Measurements from ENCODE around the gene MYO9B.
"Not testable (repeated sequence)": the region's sequence is repeated elsewhere in the genome, so short reads cannot be mapped to it uniquely, and the experiment has no call there.

Gene MYO9B

DNA sequence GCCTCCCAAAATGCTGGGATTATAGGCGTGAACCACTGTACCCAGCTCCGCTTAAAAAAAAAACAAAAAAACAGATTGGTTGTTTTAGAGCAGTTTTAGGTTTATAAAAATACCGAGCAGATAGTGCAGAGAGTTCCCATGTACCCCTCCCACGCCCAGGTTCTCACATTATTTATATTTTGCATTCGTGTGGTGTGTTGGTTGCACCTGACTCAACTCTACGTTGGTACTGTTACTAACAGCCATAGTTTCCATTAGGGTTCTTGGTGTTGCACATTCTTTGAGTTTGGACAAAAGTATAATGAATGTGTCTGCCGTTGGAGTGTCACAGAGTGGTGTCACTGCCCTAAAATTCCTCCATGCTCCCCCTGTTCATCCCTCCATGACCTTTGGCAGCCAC lies 29.1 kb downstream of the MYO9B start:
- Histone ChIP-seq H3K27ac (ENCODE audit: low read depth in 2 of 2, low read length in 2 of 2) (no peak overlapping the region), H3K36me3 (ENCODE audit: control insufficient read depth in 2 of 2, insufficient read depth in 2 of 2, low read length in 2 of 2) (peaks cover 25 to 26% of the 10 kb centered on the region in 2 donors), H3K4me3 (ENCODE audit: low read length in 2 of 2) (no peak overlapping the region)

DNA sequence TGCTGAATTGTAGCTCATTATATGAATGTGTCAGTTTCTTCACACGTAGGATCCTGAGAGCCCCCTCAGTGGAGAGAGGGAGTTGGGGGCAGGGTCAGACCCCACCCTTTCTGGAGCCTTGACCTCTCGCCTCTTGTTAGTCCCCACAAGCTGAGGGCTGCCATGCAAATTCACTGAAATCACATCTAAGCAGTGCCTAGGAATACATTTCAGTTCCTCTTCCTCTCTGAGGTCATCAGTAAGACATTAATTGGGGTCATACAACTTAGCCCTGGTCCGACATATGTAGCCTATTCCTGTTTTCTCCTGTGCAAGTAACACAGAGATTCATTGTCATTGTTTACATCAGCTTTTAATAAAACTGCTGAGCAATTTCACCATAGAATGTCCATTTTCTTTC lies 30.0 kb downstream of the MYO9B start:
- H3K4me3 ChIP-seq (ENCODE audit: low read length in 2 of 2), result no peak overlapping the region
- H3K4me1 ChIP-seq (ENCODE audit: control insufficient read depth in 2 of 2, insufficient read depth in 2 of 2, low read length in 2 of 2), result peaks cover 9 to 16% of the 10 kb centered on the region in 2 donors
- no peaks in the 10 kb centered on the region for H3K9me3 ChIP-seq (ENCODE audit: control insufficient read depth in 2 of 2, low read length in 2 of 2)
- peaks cover 25 to 26% of the 10 kb centered on the region in 2 donors for H3K36me3 ChIP-seq (ENCODE audit: control insufficient read depth in 2 of 2, insufficient read depth in 2 of 2, low read length in 2 of 2)
- no peaks in the 10 kb centered on the region for H3K27me3 ChIP-seq (ENCODE audit: control insufficient read depth in 2 of 2, insufficient read depth in 2 of 2, low read length in 2 of 2)
- H3K27ac ChIP-seq (ENCODE audit: low read depth in 2 of 2, low read length in 2 of 2), result no peak overlapping the region
- H3K9ac ChIP-seq (ENCODE audit: low read depth in 1 of 2, low read length in 2 of 2), result no peak overlapping the region

More for the DNA sequence above, 29.1 kb downstream of the MYO9B start:
- no peaks in the 10 kb centered on the region for H3K9me3 ChIP-seq (ENCODE audit: control insufficient read depth in 2 of 2, low read length in 2 of 2)
- no peaks in the 10 kb centered on the region for H3K27me3 ChIP-seq (ENCODE audit: control insufficient read depth in 2 of 2, insufficient read depth in 2 of 2, low read length in 2 of 2)
- peaks cover 9 to 12% of the 10 kb centered on the region in 2 donors for H3K4me1 ChIP-seq (ENCODE audit: control insufficient read depth in 2 of 2, insufficient read depth in 2 of 2, low read length in 2 of 2)
- no peak overlapping the region for H3K9ac ChIP-seq (ENCODE audit: low read depth in 1 of 2, low read length in 2 of 2)

DNA sequence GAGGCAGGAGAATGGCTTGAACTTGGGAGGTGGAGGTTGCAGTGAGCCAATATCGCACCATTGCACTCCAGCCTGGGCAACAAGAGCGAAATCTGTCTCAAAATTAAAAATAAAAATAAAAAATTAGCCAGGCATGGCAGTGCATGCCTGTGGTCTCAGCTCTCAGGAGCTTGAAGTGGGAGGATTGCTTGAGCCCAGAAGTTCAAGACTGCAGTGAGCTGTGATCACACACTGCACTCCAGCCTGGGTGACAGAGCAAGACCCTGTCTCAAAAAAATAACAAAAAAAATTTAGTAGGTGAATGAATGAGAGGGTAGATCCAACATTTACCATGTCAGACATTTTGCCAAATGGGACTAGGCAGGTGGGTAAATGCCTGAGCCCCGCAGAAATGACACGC lies 31.4 kb downstream of the MYO9B start:
- not testable (repeated sequence) for H3K27me3 ChIP-seq (ENCODE audit: control insufficient read depth in 2 of 2, insufficient read depth in 2 of 2, low read length in 2 of 2); H3K9ac ChIP-seq (ENCODE audit: low read depth in 1 of 2, low read length in 2 of 2); H3K9me3 ChIP-seq (ENCODE audit: control insufficient read depth in 2 of 2, low read length in 2 of 2); H3K4me3 ChIP-seq (ENCODE audit: low read length in 2 of 2)
- H3K27ac ChIP-seq (ENCODE audit: low read depth in 2 of 2, low read length in 2 of 2), result peak overlapping the region in 1 of 2 donors; percentile 71
- peaks cover 9 to 21% of the 10 kb centered on the region in 2 donors for H3K4me1 ChIP-seq (ENCODE audit: control insufficient read depth in 2 of 2, insufficient read depth in 2 of 2, low read length in 2 of 2)
- peaks cover 21 to 24% of the 10 kb centered on the region in 2 donors for H3K36me3 ChIP-seq (ENCODE audit: control insufficient read depth in 2 of 2, insufficient read depth in 2 of 2, low read length in 2 of 2)

DNA sequence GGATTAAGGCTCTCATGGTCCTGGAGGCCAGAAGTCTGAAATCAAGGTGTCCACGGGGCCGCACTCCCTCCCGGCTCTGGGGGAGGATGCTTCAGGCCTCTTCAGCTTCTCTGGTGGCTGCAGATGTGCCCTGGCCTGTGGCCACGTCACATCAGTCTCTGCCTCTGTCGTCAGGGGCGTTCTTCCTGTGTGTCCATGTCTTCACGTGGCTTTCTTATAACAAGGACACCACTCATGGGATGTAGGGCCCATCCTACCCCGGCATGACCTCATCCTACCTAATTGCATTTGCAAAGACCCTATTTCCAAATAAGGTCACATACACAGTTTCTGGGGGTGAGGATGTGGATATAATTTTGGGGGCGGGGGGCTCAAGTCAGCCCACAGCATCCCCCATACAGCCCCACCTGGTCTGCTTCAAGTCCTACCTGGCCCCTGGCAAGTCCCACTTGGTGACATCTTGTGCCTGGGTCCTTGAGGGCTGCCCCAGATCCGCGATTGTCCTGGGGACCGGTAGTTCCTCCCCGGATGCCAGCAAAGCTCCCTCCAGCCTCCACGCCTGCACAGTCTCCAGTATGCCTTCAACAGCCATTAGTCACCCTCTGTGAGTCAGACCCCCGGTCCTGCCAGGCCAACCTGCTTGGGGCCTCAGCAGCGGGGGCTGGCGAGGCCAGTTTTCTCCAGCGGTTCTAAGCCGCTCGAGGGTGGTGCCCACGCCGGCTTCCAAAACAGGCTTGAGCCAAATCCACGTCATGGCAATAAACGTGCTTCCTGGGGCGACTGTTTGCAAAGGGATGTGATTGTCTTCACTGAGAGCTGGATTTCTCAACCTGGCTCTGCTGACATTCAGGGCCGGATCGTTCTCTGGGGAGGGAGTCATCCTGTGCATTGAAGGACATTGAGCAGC lies 32.2 kb downstream of the MYO9B start:
- H3K4me3 ChIP-seq (ENCODE audit: low read length in 2 of 2), result no peak overlapping the region
- peaks cover 14 to 22% of the 10 kb centered on the region in 2 donors for H3K36me3 ChIP-seq (ENCODE audit: control insufficient read depth in 2 of 2, insufficient read depth in 2 of 2, low read length in 2 of 2)
- H3K9ac ChIP-seq (ENCODE audit: low read depth in 1 of 2, low read length in 2 of 2), result no peak overlapping the region
- no peaks in the 10 kb centered on the region for H3K9me3 ChIP-seq (ENCODE audit: control insufficient read depth in 2 of 2, low read length in 2 of 2)
- peak overlapping the region; percentile 51 to 71 for H3K27ac ChIP-seq (ENCODE audit: low read depth in 2 of 2, low read length in 2 of 2)
- no peaks in the 10 kb centered on the region for H3K27me3 ChIP-seq (ENCODE audit: control insufficient read depth in 2 of 2, insufficient read depth in 2 of 2, low read length in 2 of 2)
- peaks cover 9 to 24% of the 10 kb centered on the region in 2 donors for H3K4me1 ChIP-seq (ENCODE audit: control insufficient read depth in 2 of 2, insufficient read depth in 2 of 2, low read length in 2 of 2)

DNA sequence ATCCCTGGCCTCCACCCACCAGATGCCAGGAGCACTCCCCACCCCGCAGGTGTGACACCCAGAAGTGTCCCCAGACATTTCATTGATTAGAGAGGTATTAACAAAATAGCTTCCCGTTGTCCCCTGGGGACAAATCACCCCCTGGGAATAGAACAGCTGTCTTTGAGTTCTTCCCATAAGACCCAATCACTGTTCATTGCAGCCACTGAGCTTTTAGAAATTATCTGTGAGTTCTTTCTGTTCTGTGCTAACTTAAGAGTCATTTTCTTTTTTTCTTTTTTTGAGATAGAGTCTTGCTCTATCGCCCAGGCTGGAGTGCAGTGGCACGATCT lies 32.8 kb downstream of the MYO9B start:
- H3K4me3 ChIP-seq (ENCODE audit: low read length in 2 of 2), result no peak overlapping the region

GRCh38 chr19:17109300-17109699 lies 33.7 kb downstream of the MYO9B start:
- Histone ChIP-seq H3K9me3 (ENCODE audit: control insufficient read depth in 2 of 2, low read length in 2 of 2) (no peaks in the 10 kb centered on the region), H3K36me3 (ENCODE audit: control insufficient read depth in 2 of 2, insufficient read depth in 2 of 2, low read length in 2 of 2) (peaks cover 6 to 18% of the 10 kb centered on the region in 2 donors), H3K9ac (ENCODE audit: low read depth in 1 of 2, low read length in 2 of 2) (no peak overlapping the region), H3K4me3 (ENCODE audit: low read length in 2 of 2) (no peak overlapping the region), H3K4me1 (ENCODE audit: control insufficient read depth in 2 of 2, insufficient read depth in 2 of 2, low read length in 2 of 2) (peaks cover 14 to 24% of the 10 kb centered on the region in 2 donors), H3K27ac (ENCODE audit: low read depth in 2 of 2, low read length in 2 of 2) (peak overlapping the region in 1 of 2 donors; percentile 59), H3K27me3 (ENCODE audit: control insufficient read depth in 2 of 2, insufficient read depth in 2 of 2, low read length in 2 of 2) (no peaks in the 10 kb centered on the region)

More for the DNA sequence above, 32.8 kb downstream of the MYO9B start:
- Histone ChIP-seq H3K27me3 (ENCODE audit: control insufficient read depth in 2 of 2, insufficient read depth in 2 of 2, low read length in 2 of 2) (no peaks in the 10 kb centered on the region), H3K9me3 (ENCODE audit: control insufficient read depth in 2 of 2, low read length in 2 of 2) (no peaks in the 10 kb centered on the region), H3K36me3 (ENCODE audit: control insufficient read depth in 2 of 2, insufficient read depth in 2 of 2, low read length in 2 of 2) (peaks cover 9 to 18% of the 10 kb centered on the region in 2 donors), H3K27ac (ENCODE audit: low read depth in 2 of 2, low read length in 2 of 2) (peak overlapping the region; percentile 51 to 71), H3K4me1 (ENCODE audit: control insufficient read depth in 2 of 2, insufficient read depth in 2 of 2, low read length in 2 of 2) (peaks cover 14 to 24% of the 10 kb centered on the region in 2 donors), H3K9ac (ENCODE audit: low read depth in 1 of 2, low read length in 2 of 2) (no peak overlapping the region)

GRCh38 chr19:17109962-17110598 lies 34.5 kb downstream of the MYO9B start:
- Histone ChIP-seq H3K27me3 (ENCODE audit: control insufficient read depth in 2 of 2, insufficient read depth in 2 of 2, low read length in 2 of 2) (no peaks in the 10 kb centered on the region), H3K36me3 (ENCODE audit: control insufficient read depth in 2 of 2, insufficient read depth in 2 of 2, low read length in 2 of 2) (peaks cover 6 to 14% of the 10 kb centered on the region in 2 donors), H3K9ac (ENCODE audit: low read depth in 1 of 2, low read length in 2 of 2) (no peak overlapping the region), H3K27ac (ENCODE audit: low read depth in 2 of 2, low read length in 2 of 2) (peak overlapping the region; percentile 30 to 59), H3K9me3 (ENCODE audit: control insufficient read depth in 2 of 2, low read length in 2 of 2) (no peaks in the 10 kb centered on the region), H3K4me3 (ENCODE audit: low read length in 2 of 2) (peak overlapping the region in 1 of 2 donors; percentile 1), H3K4me1 (ENCODE audit: control insufficient read depth in 2 of 2, insufficient read depth in 2 of 2, low read length in 2 of 2) (peaks cover 14 to 24% of the 10 kb centered on the region in 2 donors)

DNA sequence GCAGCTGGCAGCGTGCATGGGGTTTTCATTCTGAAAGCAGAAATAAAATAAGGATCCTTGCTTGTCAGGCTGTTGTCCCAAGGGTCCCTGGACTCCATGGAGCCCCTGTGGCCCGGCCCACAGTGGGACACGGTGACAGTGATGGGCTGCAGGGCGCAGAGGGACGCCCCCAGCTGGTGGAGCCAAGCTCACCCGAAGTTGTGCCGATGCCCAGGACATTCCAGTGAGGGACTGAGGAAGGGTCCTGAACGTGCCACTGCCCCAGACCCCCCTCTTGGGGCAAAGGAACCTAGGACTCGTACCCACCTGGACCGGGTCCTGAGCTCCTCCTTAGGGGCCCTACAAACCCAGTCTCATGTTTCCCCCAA lies 35.0 kb downstream of the MYO9B start:
- H3K36me3 ChIP-seq (ENCODE audit: control insufficient read depth in 2 of 2, insufficient read depth in 2 of 2, low read length in 2 of 2), result peaks cover 6 to 14% of the 10 kb centered on the region in 2 donors
- H3K27ac ChIP-seq (ENCODE audit: low read depth in 2 of 2, low read length in 2 of 2), result peak overlapping the region; percentile 30 to 59
- peaks cover 14 to 24% of the 10 kb centered on the region in 2 donors for H3K4me1 ChIP-seq (ENCODE audit: control insufficient read depth in 2 of 2, insufficient read depth in 2 of 2, low read length in 2 of 2)
- H3K27me3 ChIP-seq (ENCODE audit: control insufficient read depth in 2 of 2, insufficient read depth in 2 of 2, low read length in 2 of 2), result no peaks in the 10 kb centered on the region
- H3K9me3 ChIP-seq (ENCODE audit: control insufficient read depth in 2 of 2, low read length in 2 of 2), result no peaks in the 10 kb centered on the region
- H3K9ac ChIP-seq (ENCODE audit: low read depth in 1 of 2, low read length in 2 of 2), result no peak overlapping the region
- H3K4me3 ChIP-seq (ENCODE audit: low read length in 2 of 2), result peak overlapping the region in 1 of 2 donors; percentile 1

DNA sequence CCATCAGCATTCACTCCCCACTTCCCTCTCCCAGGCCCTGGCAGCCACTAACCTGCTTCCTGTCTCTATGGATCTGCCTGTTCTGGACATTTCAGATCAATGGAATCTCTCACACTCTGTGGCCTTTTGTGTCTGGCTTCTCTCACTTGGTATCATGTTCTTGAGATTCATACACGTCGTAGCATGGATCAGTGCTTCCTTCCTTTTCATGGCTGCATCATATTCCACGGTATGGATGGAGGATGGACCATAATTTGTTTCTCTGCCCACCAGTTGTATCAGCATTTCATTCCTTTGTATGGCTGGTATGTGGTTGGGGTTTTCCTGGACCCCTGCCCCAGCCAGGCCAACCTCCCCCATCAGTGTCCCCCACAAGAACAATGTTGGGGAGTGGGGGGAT lies 36.2 kb downstream of the MYO9B start:
- Histone ChIP-seq H3K4me1 (ENCODE audit: control insufficient read depth in 2 of 2, insufficient read depth in 2 of 2, low read length in 2 of 2) (peaks cover 14 to 24% of the 10 kb centered on the region in 2 donors), H3K27ac (ENCODE audit: low read depth in 2 of 2, low read length in 2 of 2) (peak overlapping the region in 1 of 2 donors; percentile 38), H3K9me3 (ENCODE audit: control insufficient read depth in 2 of 2, low read length in 2 of 2) (no peaks in the 10 kb centered on the region), H3K4me3 (ENCODE audit: low read length in 2 of 2) (no peak overlapping the region), H3K27me3 (ENCODE audit: control insufficient read depth in 2 of 2, insufficient read depth in 2 of 2, low read length in 2 of 2) (no peaks in the 10 kb centered on the region), H3K9ac (ENCODE audit: low read depth in 1 of 2, low read length in 2 of 2) (no peak overlapping the region), H3K36me3 (ENCODE audit: control insufficient read depth in 2 of 2, insufficient read depth in 2 of 2, low read length in 2 of 2) (peaks cover 3 to 12% of the 10 kb centered on the region in 2 donors)

DNA sequence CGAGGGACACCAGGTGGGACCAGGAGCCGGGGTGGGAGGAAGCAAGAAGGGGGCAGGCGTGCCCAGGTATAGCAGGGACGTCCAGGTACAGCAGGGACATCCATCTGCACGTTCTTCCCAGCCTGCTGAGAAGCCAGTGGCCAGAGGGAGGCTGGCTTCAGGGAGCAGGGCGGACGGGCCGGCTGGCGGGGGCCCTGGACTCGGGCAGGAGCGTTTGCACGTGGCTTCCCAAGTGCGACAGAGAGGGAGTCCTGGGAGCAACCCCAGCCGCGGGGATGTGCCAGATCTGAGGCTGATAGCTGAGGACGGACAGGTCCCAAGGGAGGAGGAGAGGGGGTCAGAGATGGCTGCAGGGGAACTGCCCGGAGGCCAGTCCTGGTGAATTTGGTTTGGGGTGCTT lies 36.7 kb downstream of the MYO9B start:
- no peak overlapping the region for H3K4me3 ChIP-seq (ENCODE audit: low read length in 2 of 2)
- no peak overlapping the region for H3K9ac ChIP-seq (ENCODE audit: low read depth in 1 of 2, low read length in 2 of 2)
- peak overlapping the region in 1 of 2 donors; percentile 67 for H3K27ac ChIP-seq (ENCODE audit: low read depth in 2 of 2, low read length in 2 of 2)
- peaks cover 13 to 23% of the 10 kb centered on the region in 2 donors for H3K4me1 ChIP-seq (ENCODE audit: control insufficient read depth in 2 of 2, insufficient read depth in 2 of 2, low read length in 2 of 2)
- no peaks in the 10 kb centered on the region for H3K9me3 ChIP-seq (ENCODE audit: control insufficient read depth in 2 of 2, low read length in 2 of 2)
- peaks cover 3 to 12% of the 10 kb centered on the region in 2 donors for H3K36me3 ChIP-seq (ENCODE audit: control insufficient read depth in 2 of 2, insufficient read depth in 2 of 2, low read length in 2 of 2)
- H3K27me3 ChIP-seq (ENCODE audit: control insufficient read depth in 2 of 2, insufficient read depth in 2 of 2, low read length in 2 of 2), result no peaks in the 10 kb centered on the region
